ENCODE data around the gene PTH2. TPM values are rescaled to one million over a fixed set of nuclear protein-coding genes. Genes with fewer than 3 reads are reported as not detected.

Gene PTH2
- total and polyA plus RNA-seq, 2 of the 8 experiments (the other 6 are each of a cell fraction or from before 2014, with no cell fraction given) = not detected

DNA sequence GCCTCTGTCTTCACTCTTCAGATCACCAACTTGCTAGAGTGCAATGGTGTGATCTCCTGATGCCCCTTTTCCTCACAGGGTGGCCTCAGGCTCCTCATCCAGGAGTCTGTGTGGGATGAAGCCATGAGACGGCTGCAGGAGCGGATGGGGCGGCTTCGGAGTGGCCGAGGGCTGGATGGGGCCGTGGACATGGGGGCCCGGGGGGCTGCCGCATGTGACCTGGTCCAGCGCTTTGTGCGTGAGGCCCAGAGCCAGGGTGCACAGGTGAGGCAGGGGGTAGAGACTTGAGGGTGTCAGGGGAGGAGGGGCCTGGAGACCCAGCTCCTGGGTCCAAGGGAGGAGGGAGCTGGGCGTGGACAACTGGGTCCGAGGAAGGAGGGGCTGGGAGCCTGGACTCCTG, 39.3 kb upstream of the PTH2 start (continued):
- no peak for TF ChIP-seq EZH2 (IDR thresholded peaks at IDR 0.05; ENCODE audit: low read depth, low read length, severe bottlenecking)
